ENCODE measurements around the gene TLK1. TPM values are rescaled to one million over a fixed set of nuclear protein-coding genes. Genes with fewer than 3 reads are reported as not detected.

The TLK1 gene
- total and polyA plus RNA-seq, 9 of the 15 experiments (the other 6 are each of a cell fraction or from before 2014, with no cell fraction given) = 20.2 to 101 (median 40.5) TPM

GRCh38 chr2:171141320-171141719, 19.4 kb downstream of the TLK1 start (continued):
- TF ChIP-seq PBX2 (CRISPR knock-in tag; IDR thresholded peaks at IDR 0.05; ENCODE audit: low read depth) (no peak), PBX2 (tag; conservative IDR thresholded peaks at IDR 0.05; ENCODE audit: low read depth) (no peak), HLTF (IDR thresholded peaks at IDR 0.05) (no peak), HEY1 (CRISPR knock-in tag; IDR thresholded peaks at IDR 0.05; ENCODE audit: borderline replicate concordance) (no peak), ARNT (IDR thresholded peaks at IDR 0.05) (0 out of 4 replicates have a peak, but pooled peaks of 1 of the 2 experiments have one; percentile 16), ZNF592 (IDR thresholded peaks at IDR 0.05) (no peak), VEZF1 (CRISPR knock-in tag; IDR thresholded peaks at IDR 0.05) (no peak), MAX (CRISPR knock-in tag; IDR thresholded peaks at IDR 0.05) (no peak), CREB3 (tag; conservative IDR thresholded peaks at IDR 0.05; ENCODE audit: low read depth) (no peak), TFAP4 (CRISPR knock-in tag; IDR thresholded peaks at IDR 0.05; ENCODE audit: borderline replicate concordance) (no peak), NR2C1 (IDR thresholded peaks at IDR 0.05) (no peak), NR2C1 (tag; IDR thresholded peaks at IDR 0.05) (no peak), MCM2 (IDR thresholded peaks at IDR 0.05; ENCODE audit: low read depth) (no peak), ZNF224 (CRISPR knock-in tag; IDR thresholded peaks at IDR 0.05) (no peak), CBFB (CRISPR knock-in tag; IDR thresholded peaks at IDR 0.05) (no peak), THAP7 (CRISPR knock-in tag; IDR thresholded peaks at IDR 0.05) (no peak), PYGO2 (tag; IDR thresholded peaks at IDR 0.05) (no peak)

All from K562 (cell line).